HEK293T (cell line): ENCODE measurements around the gene SLC35F3.

ENCODE experiments used
- ARNT ChIP-seq: fragments of 450-650 bp; IDR thresholded peaks from 2 replicates; pipeline ENCODE4 v1.6.1; 2017; ENCODE audit warnings: mild to moderate bottlenecking
- ELF4 ChIP-seq: fragments of 450-650 bp; IDR thresholded peaks from 2 replicates; pipeline ENCODE4 v1.6.1; 2017; ENCODE audit warnings: antibody characterized with exemption
- FOXA1 ChIP-seq: fragments of 450-650 bp; IDR thresholded peaks from 2 replicates; pipeline ENCODE4 v1.6.1; 2016; ENCODE audit warnings: mild to moderate bottlenecking
- FOXK2 ChIP-seq: fragments of 450-650 bp; IDR thresholded peaks from 2 replicates; pipeline ENCODE4 v1.6.1; 2016; ENCODE audit warnings: mild to moderate bottlenecking
- FOXM1 ChIP-seq: fragments of 450-650 bp; IDR thresholded peaks from 2 replicates; pipeline ENCODE4 v1.6.1; 2017; ENCODE audit warnings: mild to moderate bottlenecking, borderline replicate concordance
- HDGF ChIP-seq: fragments of 450-650 bp; IDR thresholded peaks from 2 replicates; pipeline ENCODE4 v1.6.1; 2017; ENCODE audit warnings: antibody characterized with exemption, borderline replicate concordance
- LEF1 ChIP-seq: fragments of 450-650 bp; IDR thresholded peaks from 2 replicates; pipeline ENCODE4 v1.6.1; 2017; ENCODE audit warnings: mild to moderate bottlenecking, borderline replicate concordance
- NFRKB ChIP-seq: fragments of 450-650 bp; IDR thresholded peaks from 2 replicates; pipeline ENCODE4 v1.6.1; 2016; ENCODE audit warnings: mild to moderate bottlenecking, moderate library complexity
- SP1 ChIP-seq: fragments of 450-650 bp; IDR thresholded peaks from 2 replicates; pipeline ENCODE4 v1.6.1; 2017
- SUZ12 ChIP-seq: fragments of 450-650 bp; IDR thresholded peaks from 2 replicates; pipeline ENCODE4 v1.6.1; 2016; ENCODE audit warnings: mild to moderate bottlenecking
- TARDBP ChIP-seq: fragments of 450-650 bp; IDR thresholded peaks from 2 replicates; pipeline ENCODE4 v1.6.1; 2016
- ZNF384 ChIP-seq: fragments of 450-650 bp; IDR thresholded peaks from 2 replicates; pipeline ENCODE4 v1.6.1; 2016

DNA sequence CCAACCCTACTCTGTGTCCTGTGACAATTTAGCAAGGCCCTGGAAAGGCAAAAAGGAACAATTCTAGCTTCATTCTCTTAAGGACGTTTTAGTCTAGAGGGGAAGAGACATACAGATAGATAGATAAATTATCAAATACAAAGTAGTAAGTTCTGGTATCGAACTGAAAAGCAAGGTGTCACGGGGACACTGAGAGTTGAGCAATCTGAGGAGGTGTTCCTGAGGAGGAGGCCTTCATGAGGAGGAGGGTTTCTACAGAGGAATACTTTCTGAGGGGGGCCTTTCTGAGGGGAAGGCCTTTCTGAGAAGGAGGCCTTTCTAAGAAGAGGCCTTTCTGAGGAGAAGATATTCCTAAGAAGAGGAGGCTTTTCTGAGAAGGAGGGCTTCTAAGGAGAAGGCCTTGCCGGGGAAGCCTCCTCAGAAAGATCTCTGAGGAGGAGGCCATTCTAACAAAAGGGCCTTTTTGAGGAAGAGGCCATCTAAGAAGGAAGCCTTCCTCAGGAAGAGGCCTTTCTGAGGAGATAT lies 312.9 kb downstream of the SLC35F3 start:
- TF ChIP-seq ELF4 (no peak), TARDBP (no peak), LEF1 (no peak), FOXM1 (no peak), SP1 (no peak), FOXA1 (no peak), NFRKB (no peak), HDGF (no peak), FOXK2 (no peak), SUZ12 (no peak), ARNT (no peak), ZNF384 (no peak)
